NOMO-1 treated with dmso at 0.1 percent for 144 hours (cell line): ENCODE results near the gene AFF3.

Source experiments
- DNase-seq: peaks from one replicate; lab custom pipeline; 2025; ENCODE audit not compliant: unreplicated experiment; lab: John Stamatoyannopoulos, UW

AFF3 gene

GRCh38 chr2:99725820-99726219 is 416.6 kb downstream of the AFF3 start:
- DNase-seq, result no peak

- no peak for DNase-seq
Observed at GRCh38 chr2:99722476-99722875, 419.9 kb downstream of the AFF3 start.

- no peak for DNase-seq
Observed at GRCh38 chr2:99719102-99719501, 423.3 kb downstream of the AFF3 start.

GRCh38 chr2:99715956-99716355 is 426.4 kb downstream of the AFF3 start:
- DNase-seq, result no peak

GRCh38 chr2:99714349-99714748 is 428.0 kb downstream of the AFF3 start:
- no peak for DNase-seq

GRCh38 chr2:99711144-99711543 is 431.2 kb downstream of the AFF3 start:
- no peak for DNase-seq

GRCh38 chr2:99710721-99711120 is 431.7 kb downstream of the AFF3 start:
- DNase-seq, result no peak

- DNase-seq, result no peak
Observed at GRCh38 chr2:99709229-99709628, 433.2 kb downstream of the AFF3 start.

GRCh38 chr2:99708231-99708630 is 434.2 kb downstream of the AFF3 start:
- DNase-seq, result no peak

- no peak for DNase-seq
Observed at GRCh38 chr2:99707592-99707991, 434.8 kb downstream of the AFF3 start.

GRCh38 chr2:99706735-99707134 is 435.7 kb downstream of the AFF3 start:
- no peak for DNase-seq

- no peak for DNase-seq
Observed at GRCh38 chr2:99701503-99701902, 440.9 kb downstream of the AFF3 start.

GRCh38 chr2:99700482-99701398 is 441.6 kb downstream of the AFF3 start:
- DNase-seq, result no peak

GRCh38 chr2:99698896-99699295 is 443.5 kb downstream of the AFF3 start:
- DNase-seq, result no peak

GRCh38 chr2:99697811-99698568 is 444.4 kb downstream of the AFF3 start:
- DNase-seq, result no peak

GRCh38 chr2:99695944-99696253 is 446.5 kb downstream of the AFF3 start:
- DNase-seq, result no peak

- DNase-seq, result no peak
Observed at GRCh38 chr2:99695130-99695943, 447.1 kb downstream of the AFF3 start.

GRCh38 chr2:99694331-99694730 is 448.1 kb downstream of the AFF3 start:
- DNase-seq, result no peak

GRCh38 chr2:99692785-99693184 is 449.6 kb downstream of the AFF3 start:
- DNase-seq, result no peak

- no peak for DNase-seq
Observed at GRCh38 chr2:99691926-99692325, 450.5 kb downstream of the AFF3 start.

- DNase-seq, result no peak
Observed at GRCh38 chr2:99689145-99689742, 453.1 kb downstream of the AFF3 start.
